ENCODE data around the gene GAL.

GRCh38 chr11:68735125-68735524 is 50.8 kb downstream of the GAL start:
- TF ChIP-seq ZNF274 (IDR thresholded peaks at IDR 0.05; ENCODE audit: low read depth, low read length) (no peak), YY1 (IDR thresholded peaks at IDR 0.05; ENCODE audit: insufficient read depth, insufficient read length) (no peak), SUZ12 (IDR thresholded peaks at IDR 0.05; ENCODE audit: extremely low read depth, insufficient read depth, insufficient read length) (no peak)
